RWPE2 (cell line): ENCODE data around the gene ADD1.

Experiments used
- ATAC-seq: fragments of 200-7000 bp; cut with Tn5 transposase; 3 replicates; pipeline ENCODE4 v1.9.1; 2021; ENCODE audit warnings: low read depth
- DNase-seq: peaks from one replicate; pipeline ENCODE4 v3.0.0-alpha.2; 2020; ENCODE audit warnings: low spot score
- H3K27ac ChIP-seq: fragments of 450-650 bp; 2 replicates; pipeline ENCODE4 v1.5.1; 2017; ENCODE audit warnings: mild to moderate bottlenecking; ENCODE audit not compliant: poor library complexity, severe bottlenecking
- H3K27me3 ChIP-seq: fragments of 250-450 bp; sonication (Bioruptor Pico); 2 replicates; pipeline ENCODE4 v1.5.1; 2021; ENCODE audit warnings: mild to moderate bottlenecking, moderate library complexity; ENCODE audit not compliant: insufficient read depth, poor library complexity, severe bottlenecking
- H3K36me3 ChIP-seq: fragments of 250-450 bp; sonication (Bioruptor Pico); 2 replicates; pipeline ENCODE4 v1.5.1; 2020; ENCODE audit warnings: low read depth, mild to moderate bottlenecking, moderate library complexity
- H3K4me1 ChIP-seq: fragments of 250-450 bp; sonication (Bioruptor Pico); 2 replicates; pipeline ENCODE4 v1.5.1; 2021; ENCODE audit warnings: mild to moderate bottlenecking, moderate library complexity; ENCODE audit not compliant: insufficient read depth, poor library complexity, severe bottlenecking
- H3K4me3 ChIP-seq: fragments of 250-450 bp; sonication (Bioruptor Pico); 2 replicates; pipeline ENCODE4 v1.5.1; 2021; ENCODE audit warnings: mild to moderate bottlenecking, moderate library complexity; ENCODE audit not compliant: severe bottlenecking
- H3K9me3 ChIP-seq: fragments of 250-450 bp; sonication (Bioruptor Pico); 2 replicates; pipeline ENCODE4 v1.5.1; 2021; ENCODE audit warnings: mild to moderate bottlenecking, moderate library complexity; ENCODE audit not compliant: severe bottlenecking
- CTCF ChIP-seq: fragments of 450-650 bp; IDR thresholded peaks from one replicate; pipeline ENCODE4 v1.5.1; 2017; ENCODE audit warnings: mild to moderate bottlenecking, moderate library complexity; ENCODE audit not compliant: poor library complexity, severe bottlenecking

ADD1 gene

GRCh38 chr4:2810388-2810787 is 33.3 kb upstream of the ADD1 start:
- TF ChIP-seq CTCF, result no peak
- Histone ChIP-seq H3K4me1 (peaks cover 9% of the 10 kb centered on the region), H3K27ac (no peak overlapping the region), H3K4me3 (no peak overlapping the region), H3K9me3 (no peaks in the 10 kb centered on the region), H3K36me3 (peaks cover 15% of the 10 kb centered on the region), H3K27me3 (no peaks in the 10 kb centered on the region)
- DNase-seq, result no peak
- ATAC-seq, result no peak

- DNase-seq (no peak), ATAC-seq (peak; percentile 36)
- H3K27ac ChIP-seq, result peak overlapping the region; percentile 4
- TF ChIP-seq CTCF, result no peak
- no peaks in the 10 kb centered on the region for H3K4me1 ChIP-seq
- H3K36me3 ChIP-seq, result peaks cover 8% of the 10 kb centered on the region
- no peak overlapping the region for H3K4me3 ChIP-seq
- H3K9me3 ChIP-seq, result no peaks in the 10 kb centered on the region
- no peaks in the 10 kb centered on the region for H3K27me3 ChIP-seq
Observed at GRCh38 chr4:2811830-2812611, 31.6 kb upstream of the ADD1 start.

- H3K27ac ChIP-seq, result no peak overlapping the region
- no peak overlapping the region for H3K4me3 ChIP-seq
- H3K9me3 ChIP-seq, result no peaks in the 10 kb centered on the region
- no peak for TF ChIP-seq CTCF
- no peak for DNase-seq
- peaks cover 4% of the 10 kb centered on the region; the same call in 1 of the 2 replicates for H3K36me3 ChIP-seq
- ATAC-seq, result no peak
- no peaks in the 10 kb centered on the region for H3K4me1 ChIP-seq
- no peaks in the 10 kb centered on the region for H3K27me3 ChIP-seq
Observed at GRCh38 chr4:2812612-2813354, 30.9 kb upstream of the ADD1 start.

- Histone ChIP-seq H3K36me3 (peaks cover 2% of the 10 kb centered on the region; the same call in 1 of the 2 replicates), H3K9me3 (no peaks in the 10 kb centered on the region), H3K4me3 (no peak overlapping the region), H3K4me1 (no peaks in the 10 kb centered on the region), H3K27ac (no peak overlapping the region), H3K27me3 (no peaks in the 10 kb centered on the region)
- DNase-seq, result no peak
- ATAC-seq, result no peak
- no peak for TF ChIP-seq CTCF
Observed at GRCh38 chr4:2813446-2814405, 29.9 kb upstream of the ADD1 start.
